ACHN (cell line): Measurements from ENCODE around the gene OR1E2.
A peak's percentile ranks its signal among the peaks of the same experiment; 100 is the strongest.
"Not testable (repeated sequence)": the region's sequence is repeated elsewhere in the genome, so short reads cannot be mapped to it uniquely, and the experiment has no call there.

Source experiments
- DNase-seq: peaks from one replicate; pipeline ENCODE4 v3.0.0-alpha.2; 2015
- in situ Hi-C: cut with HindIII; loops from 2 replicates; pipeline ENCODE4 v1.10.0; 2017; ENCODE audit warnings: low sequenced_read_pairs, low pct_ligation_motif_present, low pct_unique_long_range_greater_than_20kb

OR1E2 gene

GRCh38 chr17:3433741-3434140 is at the start of gene OR1E2:
OR1E2 (minus strand) TSS chr17:3433841; CDS start chr17:3433841, 0 bp downstream.
- in situ Hi-C loops, result no loop called here
- DNase-seq, result no peak

- in situ Hi-C loops, result no loop called here
- no peak for DNase-seq
These were observed 49.2 kb upstream of the OR1E2 start for GRCh38 chr17:3482852-3483251.

GRCh38 chr17:3479988-3480387 is 46.3 kb upstream of the OR1E2 start:
- DNase-seq, result no peak
- in situ Hi-C loops, result no loop called here

GRCh38 chr17:3475812-3476610 is 42.4 kb upstream of the OR1E2 start, which contains the start of gene ASPA:
ASPA (plus strand) TSS chr17:3475997; CDS start chr17:3476160, 163 bp downstream.
- DNase-seq, result no peak
- in situ Hi-C loops, result no loop called here

- no peak for DNase-seq
- in situ Hi-C loops, result no loop called here
These were observed 41.6 kb upstream of the OR1E2 start for GRCh38 chr17:3475251-3475685.

- in situ Hi-C loops, result no loop called here
- DNase-seq, result peak; percentile 29
These were observed 40.6 kb upstream of the OR1E2 start for GRCh38 chr17:3474212-3474611.

GRCh38 chr17:3472137-3472536 is 38.5 kb upstream of the OR1E2 start:
- in situ Hi-C loops, result no loop called here
- DNase-seq, result no peak

- in situ Hi-C loops, result no loop called here
- no peak for DNase-seq
These were observed 38.0 kb upstream of the OR1E2 start, which contains the start of gene SPATA22 for GRCh38 chr17:3471599-3471998. SPATA22 (minus strand) TSS chr17:3471819; CDS start chr17:3469325, 2,494 bp downstream.

- no peak for DNase-seq
- in situ Hi-C loops, result no loop called here
These were observed 35.9 kb upstream of the OR1E2 start for GRCh38 chr17:3469529-3469928.

- in situ Hi-C loops, DNase-seq: not testable (repeated sequence)
These were observed 32.7 kb upstream of the OR1E2 start for GRCh38 chr17:3466355-3466754.

- in situ Hi-C loops, result no loop called here
- DNase-seq, result no peak
These were observed 14.5 kb upstream of the OR1E2 start for GRCh38 chr17:3448059-3448665.

GRCh38 chr17:3447625-3448024 is 14.0 kb upstream of the OR1E2 start:
- in situ Hi-C loops, result no loop called here
- peak; percentile 2 for DNase-seq

- DNase-seq, result no peak
- in situ Hi-C loops, result no loop called here
These were observed 6.8 kb upstream of the OR1E2 start for GRCh38 chr17:3440451-3440850.

GRCh38 chr17:3438368-3438767 is 4.7 kb upstream of the OR1E2 start:
- in situ Hi-C loops, result no loop called here
- DNase-seq, result no peak

GRCh38 chr17:3433215-3433614 is 426 bp downstream of the OR1E2 start:
- in situ Hi-C loops, DNase-seq: not testable (repeated sequence)

GRCh38 chr17:3418222-3418621 is 15.4 kb downstream of the OR1E2 start:
- DNase-seq, result no peak
- in situ Hi-C loops, result no loop called here

GRCh38 chr17:3415610-3416009 is 18.0 kb downstream of the OR1E2 start:
- DNase-seq, result no peak
- in situ Hi-C loops, result no loop called here

- in situ Hi-C loops, DNase-seq: not testable (repeated sequence)
These were observed 21.4 kb downstream of the OR1E2 start for GRCh38 chr17:3412216-3412615.

GRCh38 chr17:3411070-3411469 is 22.6 kb downstream of the OR1E2 start, which contains the start of gene OR3A3:
OR3A3 (plus strand) TSS chr17:3411370.
- DNase-seq, result no peak
- in situ Hi-C loops, result no loop called here

GRCh38 chr17:3403856-3404255 is 29.8 kb downstream of the OR1E2 start:
- in situ Hi-C loops, DNase-seq: not testable (repeated sequence)
